ENCODE results near the gene COL4A1. TPM values are rescaled to one million over a fixed set of nuclear protein-coding genes. Genes with fewer than 3 reads are reported as not detected.

Gene COL4A1
- total RNA-seq, 2 donors from 2014 or later: 140 to 201 TPM

- Histone ChIP-seq H3K27me3 (no peaks in the 10 kb centered on the region), H3K36me3 (peaks cover 14% of the 10 kb centered on the region), H3K9me3 (no peaks in the 10 kb centered on the region), H3K4me3 (no peak overlapping the region), H3K27ac (peak overlapping the region; percentile 81 to 84), H3K4me1 (peaks cover 0 to 94% of the 10 kb centered on the region in 2 donors)
- no peak for DNase-seq (ENCODE audit: low spot score)
- no peak for TF ChIP-seq CTCF (IDR thresholded peaks at IDR 0.05)
Observed at GRCh38 chr13:110240943-110241342, 66.0 kb downstream of the COL4A1 start.

GRCh38 chr13:110240352-110240751, 66.6 kb downstream of the COL4A1 start:
- Histone ChIP-seq H3K4me1 (peaks cover 0 to 94% of the 10 kb centered on the region in 2 donors), H3K9me3 (no peaks in the 10 kb centered on the region), H3K27me3 (no peaks in the 10 kb centered on the region), H3K4me3 (no peak overlapping the region), H3K36me3 (peaks cover 14% of the 10 kb centered on the region), H3K27ac (peak overlapping the region; percentile 81 to 84)
- no peak for TF ChIP-seq CTCF (IDR thresholded peaks at IDR 0.05)
- DNase-seq (ENCODE audit: low spot score): no peak

GRCh38 chr13:110239280-110240125, 67.5 kb downstream of the COL4A1 start:
- no peak for DNase-seq (ENCODE audit: low spot score)
- H3K36me3 ChIP-seq: peaks cover 14% of the 10 kb centered on the region
- H3K27me3 ChIP-seq: no peaks in the 10 kb centered on the region
- H3K4me1 ChIP-seq: peaks cover 0 to 93% of the 10 kb centered on the region in 2 donors
- TF ChIP-seq CTCF (IDR thresholded peaks at IDR 0.05): peak in 1 of 2 donors; percentile 34
- H3K27ac ChIP-seq: peak overlapping the region; percentile 81 to 84
- H3K9me3 ChIP-seq: no peaks in the 10 kb centered on the region
- H3K4me3 ChIP-seq: no peak overlapping the region

- TF ChIP-seq CTCF (IDR thresholded peaks at IDR 0.05): no peak
- no peak overlapping the region for H3K4me3 ChIP-seq
- H3K27ac ChIP-seq: peak overlapping the region; percentile 81 to 84
- peaks cover 0 to 93% of the 10 kb centered on the region in 2 donors for H3K4me1 ChIP-seq
- H3K27me3 ChIP-seq: no peaks in the 10 kb centered on the region
- H3K9me3 ChIP-seq: no peaks in the 10 kb centered on the region
- H3K36me3 ChIP-seq: peaks cover 14% of the 10 kb centered on the region
- DNase-seq (ENCODE audit: low spot score): no peak
Observed at GRCh38 chr13:110238818-110239195, 68.2 kb downstream of the COL4A1 start.

GRCh38 chr13:110237875-110238817, 68.8 kb downstream of the COL4A1 start:
- Histone ChIP-seq H3K4me1 (peaks cover 0 to 93% of the 10 kb centered on the region in 2 donors), H3K36me3 (peaks cover 14% of the 10 kb centered on the region), H3K27me3 (no peaks in the 10 kb centered on the region), H3K4me3 (no peak overlapping the region), H3K27ac (peak overlapping the region; percentile 81 to 84), H3K9me3 (no peaks in the 10 kb centered on the region)
- TF ChIP-seq CTCF (IDR thresholded peaks at IDR 0.05): no peak
- DNase-seq (ENCODE audit: low spot score): no peak

Data from right atrium auricular region (tissue), 2 donors.